K562 (cell line): ENCODE measurements around the gene NR0B2. TPM values are rescaled to one million over a fixed set of nuclear protein-coding genes. Genes with fewer than 3 reads are reported as not detected.

Experiments used
- ATAC-seq: fragments of 200-7000 bp; cut with Tn5 transposase; 3 replicates; pipeline ENCODE4 v1.9.1; 2020; ENCODE audit warnings: moderate library complexity
- BruUV-seq: library from RNA; stranded (reverse); fragments of 400-500 nt; replicated peaks from 2 replicates; lab custom pipeline; 2021; lab: Mats Ljungman, UMichigan
- CTCF ChIA-PET: fragments of 300-600 bp; formaldehyde crosslinking; extraction: SDS; loops from one replicate; lab custom pipeline; 2021; ENCODE audit warnings: low intra/inter-chr PET ratio; lab: Yijun Ruan, JAX
- POLR2A ChIA-PET: fragments of 300-600, 350-650 bp; sonication (Branson Sonifier 250); formaldehyde crosslinking; extraction: SDS; loops from one replicate; lab custom pipeline; 2021; ENCODE audit warnings: antibody characterized with exemption, inconsistent platforms; lab: Yijun Ruan, JAX
- DNase-seq, 4 experiments: peaks; one replicate each; pipeline versions ENCODE4 v3.0.0 to v3.0.0-alpha.2; 2011 to 2018; ENCODE audit warnings: low spot score in 3 of 4, mixed read lengths in 3 of 4; ENCODE audit errors: extremely low read depth in 1 of 4
- FAIRE-seq: peaks from 2 replicates; lab custom pipeline; 2011; peaks lifted over from hg19 to GRCh38; lab: Jason Lieb, UNC
- H2AFZ ChIP-seq: 2 replicates; pipeline ENCODE4 v1.6.0; 2011; ENCODE audit warnings: low read depth, low read length, control low read depth, inconsistent platforms
- H3K27ac ChIP-seq: fragments of 200-600 bp; 3 replicates; pipeline ENCODE4 v1.8.0; 2011; ENCODE audit warnings: low read depth, mild to moderate bottlenecking, control low read depth, inconsistent platforms, low read length, moderate library complexity, mixed read lengths; ENCODE audit errors: extremely low read depth
- H3K27me3 ChIP-seq, 2 experiments: fragments of 300-600 bp in 1 of 2; 2 replicates in 1 of 2; 3 replicates in 1 of 2; pipeline versions ENCODE4 v1.6.0 to v1.8.0; 2011; ENCODE audit warnings: inconsistent platforms in 2 of 2, low read length in 2 of 2, mild to moderate bottlenecking in 1 of 2, mixed read lengths in 1 of 2, moderate library complexity in 1 of 2; ENCODE audit not compliant: control insufficient read depth in 2 of 2, insufficient read depth in 2 of 2
- H3K36me3 ChIP-seq: fragments of 300-600 bp; 3 replicates; pipeline ENCODE4 v1.8.0; 2011; ENCODE audit warnings: mild to moderate bottlenecking, low read length, inconsistent platforms; ENCODE audit not compliant: control insufficient read depth, insufficient read depth
- H3K4me1 ChIP-seq, 2 experiments: fragments of 200-600 bp in 1 of 2; replicated peaks in 1 of 2; 2 replicates in 1 of 2; 3 replicates in 1 of 2; pipeline versions ENCODE4 v1.5.1 to v1.8.0; 2011; ENCODE audit warnings: inconsistent platforms in 2 of 2, low read length in 2 of 2, mild to moderate bottlenecking in 1 of 2, mixed read lengths in 1 of 2, moderate library complexity in 1 of 2; ENCODE audit not compliant: control insufficient read depth in 2 of 2, insufficient read depth in 2 of 2
- H3K4me2 ChIP-seq: 2 replicates; pipeline ENCODE4 v1.6.1; 2011; ENCODE audit warnings: low read length, control low read depth, inconsistent platforms, mixed read lengths; ENCODE audit not compliant: insufficient read depth
- H3K4me3 ChIP-seq: fragments of 200-600 bp; sonication (generic), shearing (Covaris generic); 2 replicates; pipeline ENCODE4 v1.5.1; 2016; ENCODE audit warnings: control low read depth, inconsistent platforms
- H3K79me2 ChIP-seq: fragments of 200-600 bp; 3 replicates; pipeline ENCODE4 v1.8.0; 2011; ENCODE audit warnings: low read length, inconsistent platforms; ENCODE audit not compliant: control insufficient read depth, insufficient read depth
- H3K9ac ChIP-seq, 2 experiments: 2 replicates each; pipeline versions ENCODE4 v1.6.0 to v1.6.1; 2011; ENCODE audit warnings: low read depth in 2 of 2, low read length in 2 of 2, control low read depth in 1 of 2, inconsistent platforms in 1 of 2, mild to moderate bottlenecking in 1 of 2, mixed read lengths in 1 of 2; ENCODE audit not compliant: insufficient read depth in 1 of 2
- H3K9me1 ChIP-seq: one replicate; pipeline ENCODE4 v1.6.0; 2011; ENCODE audit warnings: inconsistent platforms, mild to moderate bottlenecking, low read length, moderate library complexity; ENCODE audit not compliant: control insufficient read depth, insufficient read depth
- H3K9me3 ChIP-seq: replicated peaks from 2 replicates; pipeline ENCODE4 v1.5.1; 2011; ENCODE audit warnings: low read depth, low read length, inconsistent platforms; ENCODE audit not compliant: control insufficient read depth, insufficient read depth
- H4K20me1 ChIP-seq: replicated peaks from 2 replicates; pipeline ENCODE4 v1.6.1; 2011; ENCODE audit warnings: low read length, inconsistent platforms, mixed read lengths; ENCODE audit not compliant: control insufficient read depth, insufficient read depth
- ARID2 ChIP-seq: fragments of 450-650 bp; IDR thresholded peaks from 2 replicates; pipeline ENCODE4 v1.6.1; 2017; ENCODE audit warnings: antibody characterized with exemption, mild to moderate bottlenecking
- ATF1 ChIP-seq, 2 experiments: fragments of 450-650 bp in 1 of 2; IDR thresholded peaks; 2 replicates each; pipeline ENCODE4 v1.6.1; 2016; ENCODE audit warnings: missing compliant biosample characterization in 1 of 2, missing genetic modification characterization in 1 of 2
- BRD4 ChIP-seq: fragments of 200-600 bp; sonication (generic); IDR thresholded peaks from 2 replicates; pipeline ENCODE4 v1.6.1; 2017; ENCODE audit warnings: inconsistent platforms
- EHMT2 ChIP-seq: fragments of 450-650 bp; IDR thresholded peaks from 2 replicates; pipeline ENCODE4 v1.6.1; 2018; ENCODE audit warnings: antibody characterized with exemption
- ELF2 ChIP-seq: fragments of 250-450 bp; sonication (Bioruptor Pico); IDR thresholded peaks from 2 replicates; pipeline ENCODE4 v1.5.0; 2021; ENCODE audit warnings: mild to moderate bottlenecking
- FOSL1 ChIP-seq: fragments of 200-800 bp; sonication (Bioruptor generic); conservative IDR thresholded peaks from 2 replicates; pipeline ENCODE4 v1.6.1; 2016; ENCODE audit warnings: missing genetic modification characterization, missing compliant biosample characterization
- FOXJ3 ChIP-seq: sonication (generic); formaldehyde crosslinking; IDR thresholded peaks from 2 replicates; pipeline ENCODE4 v1.4.0; 2020; ENCODE audit warnings: mild to moderate bottlenecking, missing genetic modification reagents
- FOXP1 ChIP-seq: sonication (generic); formaldehyde crosslinking; IDR thresholded peaks from 2 replicates; pipeline ENCODE4 v1.8.0; 2022; ENCODE audit warnings: mild to moderate bottlenecking, missing genetic modification reagents
- GTF2A2 ChIP-seq: IDR thresholded peaks from 2 replicates; pipeline ENCODE4 v1.6.1; 2016; ENCODE audit warnings: mild to moderate bottlenecking, missing genetic modification characterization, missing compliant biosample characterization
- MAFK ChIP-seq: IDR thresholded peaks from 2 replicates; pipeline ENCODE4 v1.6.1; 2011; ENCODE audit warnings: low read length, improper control_type of control experiment
- MBD2 ChIP-seq: sonication (generic); IDR thresholded peaks from 2 replicates; pipeline ENCODE4 v1.6.1; 2016; ENCODE audit warnings: low read depth, borderline replicate concordance
- MCM2 ChIP-seq: fragments of 450-650 bp; IDR thresholded peaks from 2 replicates; pipeline ENCODE4 v1.6.1; 2017; ENCODE audit warnings: low read depth, mild to moderate bottlenecking
- MTA1 ChIP-seq: fragments of 450-650 bp; IDR thresholded peaks from 2 replicates; pipeline ENCODE4 v1.6.1; 2017; ENCODE audit warnings: borderline replicate concordance
- NFIC ChIP-seq: fragments of 450-650 bp; IDR thresholded peaks from 2 replicates; pipeline ENCODE4 v1.6.1; 2017; ENCODE audit warnings: mild to moderate bottlenecking, inconsistent platforms
- PRMT5 ChIP-seq: sonication (generic); formaldehyde crosslinking; IDR thresholded peaks from 2 replicates; pipeline ENCODE4 v1.5.0; 2020; ENCODE audit warnings: missing genetic modification reagents
- SP1 ChIP-seq: sonication (generic); formaldehyde crosslinking; IDR thresholded peaks from 2 replicates; pipeline ENCODE4 v1.8.1; 2022; ENCODE audit warnings: mild to moderate bottlenecking, missing genetic modification reagents
- TARDBP ChIP-seq: fragments of 450-650 bp; IDR thresholded peaks from 2 replicates; pipeline ENCODE4 v1.6.1; 2016
- U2AF1 ChIP-seq: fragments of 200-400 bp; formaldehyde crosslinking; optimal IDR thresholded peaks from 2 replicates; pipeline ENCODE3; 2017; ENCODE audit warnings: mild to moderate bottlenecking, low read depth, low read length, moderate library complexity
- ZBED1 ChIP-seq: IDR thresholded peaks from 2 replicates; pipeline ENCODE4 v1.6.1; 2014
- ZEB2 ChIP-seq: fragments of 450-650 bp; IDR thresholded peaks from 2 replicates; pipeline ENCODE4 v1.6.1; 2016
- ZNF232 ChIP-seq: sonication (generic); formaldehyde crosslinking; IDR thresholded peaks from 2 replicates; pipeline ENCODE4 v1.8.0; 2022; ENCODE audit warnings: mild to moderate bottlenecking, missing genetic modification reagents
- ZNF239 ChIP-seq: fragments of 250-450 bp; sonication (Bioruptor Pico); IDR thresholded peaks from 2 replicates; pipeline ENCODE4 v1.4.0; 2020; ENCODE audit warnings: mild to moderate bottlenecking
- ZNF717 ChIP-seq: fragments of 250-450 bp; sonication (Bioruptor Pico); IDR thresholded peaks from 2 replicates; pipeline ENCODE4 v1.5.0; 2021
- WGBS: fragments of 100-300 bp; shearing (Covaris generic); methylation state at CpG from one replicate; pipeline ENCODE4 v1.1.6; 2016; ENCODE audit warnings: low coverage, mixed read lengths; ENCODE audit not compliant: insufficient coverage; ENCODE audit errors: missing lambda C conversion rate; 5-methylcytosine and 5-hydroxymethylcytosine counted together
- in situ Hi-C: fragments of 300-500 bp; cut with MboI; formaldehyde crosslinking; loops from 4 replicates; pipeline ENCODE4 v1.15.0; 2018; ENCODE audit warnings: inconsistent platforms, mixed read lengths
- intact Hi-C: fragments of 100-400 bp; cut with micrococcal nuclease; formaldehyde crosslinking; loops from 2 replicates; pipeline ENCODE4 v1.14.2; 2022
- polyA plus RNA-seq, 8 experiments: library from polyadenylated mRNA; depleted of rRNA in 4 of 8; stranded (reverse) in 5 of 8; unstranded in 3 of 8; fragments of >200 nt; fragmentation: Nextera tagmentation in 2 of 8; fragmentation: Illumina TruSeq in 1 of 8; extraction: Ambion mirVana in 2 of 8; extraction: Trizol in 1 of 8; gene quantifications; 2 replicates each; pipeline versions ENCODE4 v1.2.1 to v1.2.3, GENCODE V29; 2011 to 2014; ENCODE audit warnings: inconsistent platforms in 1 of 8, missing spikeins in 1 of 8
- total RNA-seq, 7 experiments: library from RNA; depleted of rRNA in 6 of 7; stranded (reverse); fragments of >200 nt in 6 of 7; fragmentation: Illumina TruSeq in 2 of 7; extraction: Trizol in 2 of 7; gene quantifications; 2 replicates each; pipeline versions ENCODE4 v1.2.1 to v1.2.3, GENCODE V29; 2011 to 2021; ENCODE audit warnings: low replicate concordance in 1 of 7
- TF ChIP-seq, protein P1 (sequence below), 2 experiments: fragments of 450-650 bp; conservative IDR thresholded peaks; 2 replicates each; pipeline ENCODE4 v1.6.1; 2017; ENCODE audit warnings: mild to moderate bottlenecking in 2 of 2, moderate library complexity in 2 of 2

Gene NR0B2
- total and polyA plus RNA-seq, 9 of the 15 experiments (the other 6 are each of a cell fraction or from before 2014, with no cell fraction given): not detected

GRCh38 chr1:26864610-26865480 lies 48.9 kb downstream of the NR0B2 start:
- intact Hi-C loops (loop anchor here (10.0 kb wide), 1 partner anchor 170 kb away; the partner anchor contains the start of gene ARID1A), in situ Hi-C loops (no loop called here)
- Histone ChIP-seq H3K9me3 (no peaks in the 10 kb centered on the region), H3K4me2 (peak overlapping the region; percentile 98), H4K20me1 (no peaks in the 10 kb centered on the region), H3K27me3 (no peaks in the 10 kb centered on the region), H3K9me1 (no peaks in the 10 kb centered on the region), H3K36me3 (no peaks in the 10 kb centered on the region), H3K4me3 (peak overlapping the region; percentile 55), H3K9ac (peak overlapping the region; percentile 91 to 99), H3K27ac (peak overlapping the region; percentile 90), H3K4me1 (peaks cover 21 to 36% of the 10 kb centered on the region in 2 experiments), H2AFZ (peak overlapping the region; percentile 99), H3K79me2 (no peaks in the 10 kb centered on the region)
- peak; percentile 96 for ATAC-seq
- CTCF ChIA-PET: interaction anchor here (0.6 kb wide), 1 partner anchor 10 kb away, joined by 3 read pairs; no protein-coding TSS in a partner anchor
- FAIRE-seq: peak; percentile 85
- under 1% methylated on average over 74 of the region's 75 CpGs for WGBS
- TSS peak; percentile 92 for BruUV-seq
- DNase-seq: peak; percentile 99
- POLR2A ChIA-PET: interaction anchor here (0.6 to 2.2 kb wide), 27 partner anchors 8 to 363 kb away, joined by 3 to 11 read pairs (median 3); partner anchors contain the start of genes GPATCH3 and SLC9A1
- no peak for TF ChIP-seq ARID2
- no peak for TF ChIP-seq ATF1 (CRISPR knock-in tag; IDR thresholded peaks at IDR 0.05)
- TF ChIP-seq ATF1 (tag; IDR thresholded peaks at IDR 0.05): peak; percentile 85
- TF ChIP-seq ZNF717 (CRISPR knock-in tag): no peak
- no peak for TF ChIP-seq MAFK
- TF ChIP-seq FOXJ3 (CRISPR knock-in tag): no peak
- peak; percentile 63; the same call in 1 of the 2 replicates for TF ChIP-seq MTA1
- TF ChIP-seq MCM2: no peak
- no peak; the same call in 1 of the 2 replicates for TF ChIP-seq PRMT5 (CRISPR knock-in tag)
- peak; percentile 92 for TF ChIP-seq SP1 (CRISPR knock-in tag)
- TF ChIP-seq U2AF1: peak; percentile 41
- TF ChIP-seq FOXP1 (CRISPR knock-in tag): peak; percentile 95
- TF ChIP-seq GTF2A2 (tag): no peak
- TF ChIP-seq ZNF232 (CRISPR knock-in tag): no peak
- no peak; the same call in 1 of the 2 replicates for TF ChIP-seq ZBED1
- TF ChIP-seq EHMT2: no peak
- TF ChIP-seq NFIC: peak; percentile 39
- TF ChIP-seq ELF2 (CRISPR knock-in tag): peak; percentile 85
- no peak for TF ChIP-seq BRD4
- TF ChIP-seq TARDBP: no peak
- peak; percentile 86 for TF ChIP-seq FOSL1 (tag)
- no peak for TF ChIP-seq ZEB2
- TF ChIP-seq ZNF239 (CRISPR knock-in tag): no peak
- TF ChIP-seq, protein P1, sequence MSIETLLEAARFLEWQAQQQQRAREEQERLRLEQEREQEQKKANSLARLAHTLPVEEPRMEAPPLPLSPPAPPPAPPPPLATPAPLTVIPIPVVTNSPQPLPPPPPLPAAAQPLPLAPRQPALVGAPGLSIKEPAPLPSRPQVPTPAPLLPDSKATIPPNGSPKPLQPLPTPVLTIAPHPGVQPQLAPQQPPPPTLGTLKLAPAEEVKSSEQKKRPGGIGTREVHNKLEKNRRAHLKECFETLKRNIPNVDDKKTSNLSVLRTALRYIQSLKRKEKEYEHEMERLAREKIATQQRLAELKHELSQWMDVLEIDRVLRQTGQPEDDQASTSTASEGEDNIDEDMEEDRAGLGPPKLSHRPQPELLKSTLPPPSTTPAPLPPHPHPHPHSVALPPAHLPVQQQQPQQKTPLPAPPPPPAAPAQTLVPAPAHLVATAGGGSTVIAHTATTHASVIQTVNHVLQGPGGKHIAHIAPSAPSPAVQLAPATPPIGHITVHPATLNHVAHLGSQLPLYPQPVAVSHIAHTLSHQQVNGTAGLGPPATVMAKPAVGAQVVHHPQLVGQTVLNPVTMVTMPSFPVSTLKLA (conservative IDR thresholded peaks at IDR 0.05): peak in 1 of 2 experiments; percentile 87
- peak; percentile 96 for TF ChIP-seq MBD2
